ENCODE measurements around the gene MLLT3. TPM values are rescaled to one million over a fixed set of nuclear protein-coding genes. Genes with fewer than 3 reads are reported as not detected.

MLLT3 gene
- total RNA-seq, 4 donors from 2014 or later: 4.8 to 17.8 (median 12.1) TPM

- DNase-seq (ENCODE audit: low spot score) (no peak), ATAC-seq (ENCODE audit: low FRiP score) (no peak)
- TF ChIP-seq, protein P1, sequence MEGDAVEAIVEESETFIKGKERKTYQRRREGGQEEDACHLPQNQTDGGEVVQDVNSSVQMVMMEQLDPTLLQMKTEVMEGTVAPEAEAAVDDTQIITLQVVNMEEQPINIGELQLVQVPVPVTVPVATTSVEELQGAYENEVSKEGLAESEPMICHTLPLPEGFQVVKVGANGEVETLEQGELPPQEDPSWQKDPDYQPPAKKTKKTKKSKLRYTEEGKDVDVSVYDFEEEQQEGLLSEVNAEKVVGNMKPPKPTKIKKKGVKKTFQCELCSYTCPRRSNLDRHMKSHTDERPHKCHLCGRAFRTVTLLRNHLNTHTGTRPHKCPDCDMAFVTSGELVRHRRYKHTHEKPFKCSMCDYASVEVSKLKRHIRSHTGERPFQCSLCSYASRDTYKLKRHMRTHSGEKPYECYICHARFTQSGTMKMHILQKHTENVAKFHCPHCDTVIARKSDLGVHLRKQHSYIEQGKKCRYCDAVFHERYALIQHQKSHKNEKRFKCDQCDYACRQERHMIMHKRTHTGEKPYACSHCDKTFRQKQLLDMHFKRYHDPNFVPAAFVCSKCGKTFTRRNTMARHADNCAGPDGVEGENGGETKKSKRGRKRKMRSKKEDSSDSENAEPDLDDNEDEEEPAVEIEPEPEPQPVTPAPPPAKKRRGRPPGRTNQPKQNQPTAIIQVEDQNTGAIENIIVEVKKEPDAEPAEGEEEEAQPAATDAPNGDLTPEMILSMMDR (IDR thresholded peaks at IDR 0.05): no peak
These were observed 158.1 kb downstream of the MLLT3 start for GRCh38 chr9:20464242-20464641.

GRCh38 chr9:20463823-20464222 is 158.5 kb downstream of the MLLT3 start:
- ATAC-seq (ENCODE audit: low FRiP score): no peak
- TF ChIP-seq, protein P1 (IDR thresholded peaks at IDR 0.05): no peak
- DNase-seq (ENCODE audit: low spot score): no peak

- ATAC-seq (ENCODE audit: low FRiP score): no peak
- TF ChIP-seq, protein P1 (IDR thresholded peaks at IDR 0.05): no peak
- DNase-seq (ENCODE audit: low spot score): no peak
These were observed 159.9 kb downstream of the MLLT3 start for GRCh38 chr9:20462410-20462809.

DNA sequence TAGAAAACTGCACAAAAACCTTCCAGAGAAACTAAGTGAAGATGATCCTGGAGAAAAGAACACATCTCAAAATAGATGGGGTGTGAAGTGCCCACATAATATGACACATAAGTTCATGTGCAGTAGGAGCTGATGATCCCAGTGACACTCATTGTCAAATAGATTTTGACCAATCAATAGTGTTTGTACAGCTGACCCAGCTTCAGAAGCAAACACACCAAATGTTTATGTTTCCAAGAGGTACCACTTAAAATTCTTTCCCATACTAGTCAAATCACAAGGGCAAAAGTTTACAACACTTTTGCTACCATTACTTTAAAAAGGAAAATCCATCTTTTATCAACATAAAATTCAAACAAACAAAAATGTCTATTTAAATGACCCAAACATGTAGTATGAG is 175.0 kb downstream of the MLLT3 start:
- ATAC-seq (ENCODE audit: low FRiP score): no peak
- no peak for DNase-seq (ENCODE audit: low spot score)
- TF ChIP-seq, protein P1 (IDR thresholded peaks at IDR 0.05): no peak

- TF ChIP-seq, protein P1 (IDR thresholded peaks at IDR 0.05): no peak
- no peak for ATAC-seq (ENCODE audit: low FRiP score)
- DNase-seq (ENCODE audit: low spot score): no peak
These were observed 176.1 kb downstream of the MLLT3 start for GRCh38 chr9:20446248-20446647.

DNA sequence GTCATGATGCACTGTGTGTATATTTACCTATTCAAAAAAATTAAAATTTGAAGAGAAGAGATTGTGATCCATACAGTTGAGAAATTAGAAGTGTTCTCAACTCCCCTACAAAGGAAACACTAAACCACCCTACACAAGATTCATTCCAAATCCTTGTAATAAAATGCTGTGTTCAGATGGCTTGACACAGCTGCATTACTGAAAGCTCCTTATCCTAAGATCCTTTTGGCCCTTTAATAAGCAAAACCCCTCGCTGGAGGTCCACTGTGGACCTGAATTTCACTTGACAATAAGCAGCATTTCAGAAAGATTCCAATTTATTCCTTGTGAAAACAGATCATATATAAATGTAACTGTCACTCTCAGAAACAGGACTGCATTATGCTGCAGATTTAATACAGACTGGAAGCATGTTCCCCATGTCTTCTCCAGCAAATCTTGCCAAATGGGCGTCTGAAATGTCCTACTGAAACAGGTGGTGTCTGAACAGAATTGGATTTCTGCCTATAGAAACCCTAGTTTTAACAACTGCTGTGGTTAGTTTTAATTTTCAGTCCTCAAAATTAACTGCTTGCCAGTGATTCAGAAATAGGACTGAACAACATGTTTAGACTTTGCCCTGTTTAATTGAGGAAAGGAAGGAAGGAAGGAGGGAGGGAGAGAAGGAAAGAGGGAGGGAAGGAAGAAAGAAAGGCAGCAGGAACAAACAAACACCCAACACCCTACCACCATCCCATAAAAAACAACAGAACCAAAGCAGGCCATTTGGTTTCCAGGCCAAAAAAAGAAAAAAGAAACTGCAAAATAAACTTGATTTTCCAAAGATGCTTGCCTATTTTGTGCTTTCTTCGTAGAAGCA is 179.6 kb downstream of the MLLT3 start:
- DNase-seq (ENCODE audit: low spot score): no peak
- no peak for ATAC-seq (ENCODE audit: low FRiP score)
- TF ChIP-seq, protein P1 (IDR thresholded peaks at IDR 0.05): no peak
